Subcutaneous abdominal adipose tissue (tissue), 5 donors: Measurements from ENCODE around the gene ATP1A3.

Source experiments
- H3K27ac ChIP-seq: one replicate; pipeline ENCODE4 v1.7.0; 2013; ENCODE audit warnings: low read depth, mild to moderate bottlenecking, inconsistent platforms, low read length, moderate library complexity
- H3K27me3 ChIP-seq, 5 donors: one replicate each; pipeline ENCODE4 v1.7.0; 2013; ENCODE audit warnings: low read length in 5 of 5, inconsistent platforms in 1 of 5; ENCODE audit not compliant: control insufficient read depth in 5 of 5, insufficient read depth in 4 of 5
- H3K36me3 ChIP-seq, 5 donors: one replicate each; pipeline ENCODE4 v1.7.0; 2013; ENCODE audit warnings: low read length in 5 of 5; ENCODE audit not compliant: control insufficient read depth in 5 of 5, insufficient read depth in 5 of 5
- H3K4me1 ChIP-seq, 5 donors: one replicate each; pipeline ENCODE4 v1.7.0; 2013; ENCODE audit warnings: low read length in 5 of 5, mild to moderate bottlenecking in 3 of 5, moderate library complexity in 1 of 5; ENCODE audit not compliant: control insufficient read depth in 5 of 5, insufficient read depth in 5 of 5
- H3K4me3 ChIP-seq, 5 donors: one replicate each; pipeline ENCODE4 v1.7.0; 2013; ENCODE audit warnings: low read length in 5 of 5, low read depth in 1 of 5
- H3K9ac ChIP-seq, 5 donors: one replicate each; pipeline ENCODE4 v1.7.0; 2013; ENCODE audit warnings: low read length in 5 of 5, mild to moderate bottlenecking in 4 of 5, moderate library complexity in 3 of 5
- H3K9me3 ChIP-seq, 5 donors: one replicate each; pipeline ENCODE4 v1.7.0; 2013; ENCODE audit warnings: low read length in 5 of 5; ENCODE audit not compliant: control insufficient read depth in 5 of 5
- donor health status: healthy.
- donor health status: healthy.
- donor health status: healthy.
- donor health status: healthy.
- donor health status: healthy.

ATP1A3 gene

GRCh38 chr19:41924151-41925145, 69.6 kb downstream of the ATP1A3 start:
- peaks cover 48 to 85% (median 83%) of the 10 kb centered on the region in 5 donors for H3K27me3 ChIP-seq
- H3K4me1 ChIP-seq = peaks cover 0 to 12% (median 7%) of the 10 kb centered on the region in 5 donors
- H3K4me3 ChIP-seq = no peak overlapping the region

GRCh38 chr19:41923045-41923788, 70.8 kb downstream of the ATP1A3 start:
- Histone ChIP-seq H3K9me3 (peaks cover 0 to 3% (median 0%) of the 10 kb centered on the region in 5 donors), H3K27me3 (peaks cover 48 to 89% (median 85%) of the 10 kb centered on the region in 5 donors), H3K36me3 (no peaks in the 10 kb centered on the region), H3K4me1 (peaks cover 0 to 2% (median 2%) of the 10 kb centered on the region in 5 donors), H3K27ac (no peak overlapping the region), H3K9ac (no peak overlapping the region), H3K4me3 (no peak overlapping the region)

More at GRCh38 chr19:41924151-41925145, 69.6 kb downstream of the ATP1A3 start:
- Histone ChIP-seq H3K9ac (no peak overlapping the region), H3K27ac (no peak overlapping the region), H3K36me3 (no peaks in the 10 kb centered on the region), H3K9me3 (peaks cover 0 to 3% (median 0%) of the 10 kb centered on the region in 5 donors)

- Histone ChIP-seq H3K27me3 (peaks cover 51 to 92% (median 88%) of the 10 kb centered on the region in 5 donors), H3K27ac (no peak overlapping the region), H3K4me1 (no peaks in the 10 kb centered on the region), H3K36me3 (no peaks in the 10 kb centered on the region), H3K9me3 (peaks cover 0 to 3% (median 0%) of the 10 kb centered on the region in 5 donors), H3K9ac (no peak overlapping the region), H3K4me3 (no peak overlapping the region)
Observed at GRCh38 chr19:41922585-41922984, 71.4 kb downstream of the ATP1A3 start.

GRCh38 chr19:41921577-41922576, 72.2 kb downstream of the ATP1A3 start:
- Histone ChIP-seq H3K4me3 (no peak overlapping the region), H3K27me3 (peaks cover 48 to 89% (median 85%) of the 10 kb centered on the region in 5 donors), H3K9ac (no peak overlapping the region), H3K9me3 (peaks cover 0 to 3% (median 0%) of the 10 kb centered on the region in 5 donors), H3K36me3 (no peaks in the 10 kb centered on the region), H3K4me1 (no peaks in the 10 kb centered on the region), H3K27ac (no peak overlapping the region)

- no peaks in the 10 kb centered on the region for H3K36me3 ChIP-seq
- no peak overlapping the region for H3K27ac ChIP-seq
- H3K27me3 ChIP-seq = peaks cover 43 to 91% (median 86%) of the 10 kb centered on the region in 5 donors
- no peak overlapping the region for H3K4me3 ChIP-seq
- H3K4me1 ChIP-seq = no peaks in the 10 kb centered on the region
- H3K9ac ChIP-seq = no peak overlapping the region
- peaks cover 0 to under 1% (median 0%) of the 10 kb centered on the region in 5 donors for H3K9me3 ChIP-seq
Observed at GRCh38 chr19:41920882-41921576, 73.0 kb downstream of the ATP1A3 start.

GRCh38 chr19:41919948-41920712, 73.9 kb downstream of the ATP1A3 start:
- H3K9ac ChIP-seq = no peak overlapping the region
- no peaks in the 10 kb centered on the region for H3K9me3 ChIP-seq
- H3K27me3 ChIP-seq = peaks cover 40 to 89% (median 86%) of the 10 kb centered on the region in 5 donors
- H3K27ac ChIP-seq = no peak overlapping the region
- no peak overlapping the region for H3K4me3 ChIP-seq
- H3K4me1 ChIP-seq = peaks cover 0 to 5% (median 0%) of the 10 kb centered on the region in 5 donors
- H3K36me3 ChIP-seq = no peaks in the 10 kb centered on the region

GRCh38 chr19:41918653-41919244, 75.3 kb downstream of the ATP1A3 start:
- H3K27ac ChIP-seq = no peak overlapping the region
- H3K36me3 ChIP-seq = no peaks in the 10 kb centered on the region
- H3K4me1 ChIP-seq = peaks cover 0 to 6% (median 0%) of the 10 kb centered on the region in 5 donors
- no peak overlapping the region for H3K9ac ChIP-seq
- H3K4me3 ChIP-seq = no peak overlapping the region
- no peaks in the 10 kb centered on the region for H3K9me3 ChIP-seq
- peaks cover 36 to 85% (median 83%) of the 10 kb centered on the region in 5 donors for H3K27me3 ChIP-seq

GRCh38 chr19:41918095-41918494, 75.9 kb downstream of the ATP1A3 start:
- H3K9ac ChIP-seq = no peak overlapping the region
- no peaks in the 10 kb centered on the region for H3K9me3 ChIP-seq
- peaks cover 40 to 88% (median 84%) of the 10 kb centered on the region in 5 donors for H3K27me3 ChIP-seq
- H3K4me1 ChIP-seq = peaks cover 0 to 6% (median 0%) of the 10 kb centered on the region in 5 donors
- no peak overlapping the region for H3K4me3 ChIP-seq
- H3K27ac ChIP-seq = no peak overlapping the region
- H3K36me3 ChIP-seq = no peaks in the 10 kb centered on the region
